NCI-H345 treated with DMSO at 0.1 percent for 48 hours (cell line): ENCODE results near the gene FOXN3.

Source experiments
- DNase-seq: peaks from one replicate; lab custom pipeline; 2025; ENCODE audit not compliant: unreplicated experiment; lab: John Stamatoyannopoulos, UW

FOXN3 gene

DNA sequence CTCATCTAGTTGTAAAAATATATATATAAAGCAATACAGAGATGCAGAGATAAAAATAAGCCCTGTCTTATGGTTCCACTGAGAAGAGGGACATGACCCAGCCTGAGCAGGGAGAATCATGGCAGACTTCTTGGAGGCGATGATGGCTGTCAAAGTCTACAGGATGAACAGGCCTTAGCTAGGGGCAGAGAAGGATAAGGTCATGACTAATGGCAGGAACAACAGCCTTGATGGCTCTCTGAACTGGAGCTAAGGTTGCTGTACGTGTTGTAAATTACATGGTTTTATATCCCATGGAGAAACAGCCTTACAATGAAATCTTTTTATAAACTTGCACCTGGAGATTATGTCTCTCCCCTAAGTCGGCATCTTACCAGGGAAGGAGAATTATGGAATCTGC, 32.4 kb downstream of the FOXN3 start:
- DNase-seq: no peak

DNA sequence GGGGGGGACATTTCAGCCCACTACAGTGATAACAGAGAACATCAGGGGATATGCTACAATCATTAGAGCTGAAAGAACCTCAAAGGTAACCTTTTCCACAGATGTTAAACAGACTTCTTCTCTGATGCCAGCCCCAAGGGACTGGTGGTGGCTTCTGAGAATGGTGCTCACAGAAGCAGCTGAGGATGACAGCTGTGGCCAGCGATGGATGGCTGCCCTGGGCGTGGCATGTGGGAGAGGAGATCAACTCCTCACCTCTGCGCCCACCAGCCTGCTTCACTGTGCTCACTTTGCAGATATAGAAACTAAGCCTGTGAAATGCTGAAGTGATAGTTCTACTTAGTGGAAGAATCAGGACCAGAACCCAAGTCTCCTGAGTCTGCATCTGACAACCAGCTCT, 33.0 kb downstream of the FOXN3 start:
- DNase-seq: no peak

DNA sequence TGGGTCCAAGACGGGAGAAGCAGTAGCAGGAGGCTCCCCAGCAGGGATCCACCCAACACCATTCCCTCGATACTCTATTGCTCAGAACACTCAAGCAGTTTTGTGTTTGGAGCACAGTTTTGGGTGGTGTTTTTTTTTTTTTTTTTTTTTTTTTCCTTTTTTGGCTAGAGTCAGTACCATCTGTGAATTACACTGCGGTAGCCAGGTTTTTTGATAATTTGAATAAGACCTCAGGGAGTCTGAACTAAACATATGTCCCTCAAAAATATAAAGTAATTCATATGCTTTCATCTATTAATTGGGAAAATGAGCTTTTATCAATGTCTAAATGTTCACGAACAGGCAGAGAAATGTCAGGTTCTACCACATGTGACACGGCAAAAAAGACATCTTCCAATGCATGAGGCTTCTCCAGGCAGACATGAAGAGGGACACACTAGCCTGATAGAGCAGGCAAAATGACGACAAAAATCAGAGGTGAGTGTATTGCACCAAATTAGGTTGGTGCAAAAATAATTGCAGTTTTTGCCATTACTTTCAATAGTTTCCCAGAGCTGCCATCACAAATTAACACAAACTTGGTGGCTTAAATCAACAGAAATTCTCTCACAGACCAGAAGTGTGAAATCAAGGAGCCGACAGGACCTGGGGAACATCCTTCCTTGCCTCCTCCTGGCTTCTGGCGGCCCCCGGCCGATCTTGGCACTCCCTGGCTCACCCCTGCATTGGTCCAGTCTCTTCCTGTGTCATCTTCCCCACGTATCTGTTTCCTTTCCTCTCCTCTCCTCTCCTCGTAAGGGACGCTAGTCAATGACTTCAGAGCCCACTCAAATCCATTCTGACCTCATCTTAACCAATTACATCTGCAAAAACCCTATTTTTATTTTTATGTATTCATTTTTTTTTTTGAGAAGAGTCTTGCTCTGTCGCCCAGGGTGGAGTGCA, 33.9 kb downstream of the FOXN3 start:
- no peak for DNase-seq

DNA sequence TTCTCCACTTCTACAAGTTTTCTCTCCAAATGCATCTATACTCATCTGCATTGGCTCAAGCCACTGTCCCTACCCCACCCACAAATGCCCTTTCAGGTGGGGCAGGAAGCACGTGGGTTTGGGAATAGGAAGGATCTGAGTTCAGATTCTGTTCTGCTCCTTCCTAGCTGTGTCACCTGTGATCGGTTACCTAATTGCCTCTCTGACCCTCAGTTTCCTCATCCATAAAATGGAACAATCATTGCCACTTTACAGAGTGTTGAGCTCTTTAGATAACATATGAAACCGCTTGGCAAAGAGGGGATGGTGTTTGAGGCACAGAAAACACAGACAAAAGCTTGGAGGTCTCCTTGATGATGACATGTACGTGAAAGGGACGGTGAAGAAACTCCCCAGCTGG, 34.5 kb downstream of the FOXN3 start:
- no peak for DNase-seq

DNA sequence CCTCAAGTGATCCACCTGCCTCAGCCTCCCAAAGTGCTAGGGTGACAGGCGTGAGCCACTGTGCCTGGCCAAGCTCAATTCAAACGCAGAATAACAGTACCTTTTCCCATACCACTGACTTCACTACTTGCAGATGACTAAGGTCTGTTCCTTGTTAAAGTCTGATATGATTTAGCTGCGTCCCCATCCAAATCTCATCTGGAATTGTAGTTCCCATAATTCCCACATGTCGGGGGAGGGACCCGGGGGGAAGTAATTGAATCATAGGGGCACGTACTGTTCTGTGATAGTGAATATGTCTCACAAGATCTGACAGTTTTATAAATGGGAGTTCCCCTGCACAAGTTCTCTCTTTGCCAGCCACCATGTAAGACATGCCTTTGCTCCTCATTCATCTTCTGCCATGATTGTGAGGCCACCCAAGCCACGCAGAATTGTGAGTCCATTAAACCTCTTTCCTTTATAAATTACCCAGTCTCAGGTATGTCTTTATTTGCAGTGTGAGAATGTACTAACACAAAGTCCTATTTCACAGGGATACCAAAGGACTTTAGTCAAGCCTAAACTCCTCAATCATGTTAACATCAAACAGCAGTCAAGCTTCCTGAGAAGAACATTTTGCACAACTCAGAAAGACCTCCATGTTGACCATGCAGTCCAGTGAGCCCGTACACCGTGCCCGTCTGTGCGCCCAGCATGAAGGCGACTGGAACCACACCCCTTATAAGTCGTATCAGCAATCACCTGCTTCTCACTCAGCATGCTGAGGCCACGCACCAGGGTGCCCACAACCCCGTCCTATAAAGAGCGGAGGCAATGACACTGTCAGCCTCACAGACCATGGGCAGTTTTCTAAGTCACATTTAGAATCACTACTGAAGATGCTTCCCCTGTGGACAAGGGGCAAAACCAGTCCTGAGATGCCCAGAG, 36.9 kb downstream of the FOXN3 start:
- no peak for DNase-seq

DNA sequence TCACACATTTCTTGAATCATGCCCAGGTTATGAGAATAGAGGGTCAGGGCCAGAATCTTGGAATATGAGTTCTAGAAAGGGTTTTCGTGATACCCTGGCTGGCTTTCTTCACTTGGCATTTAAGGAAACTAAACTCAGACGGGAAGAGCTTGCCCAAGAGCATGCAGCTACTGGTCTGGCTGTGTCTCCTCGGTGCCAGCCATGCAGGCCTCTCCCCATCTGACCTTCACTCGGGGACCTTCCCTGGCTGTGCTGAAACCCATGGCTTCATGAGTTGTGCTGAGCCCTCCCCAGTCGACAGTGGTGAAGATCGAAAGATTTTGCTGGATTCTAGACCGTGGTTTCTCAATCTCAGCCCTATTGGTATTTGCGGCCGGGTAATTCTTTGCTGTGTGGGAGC, 38.0 kb downstream of the FOXN3 start:
- no peak for DNase-seq

DNA sequence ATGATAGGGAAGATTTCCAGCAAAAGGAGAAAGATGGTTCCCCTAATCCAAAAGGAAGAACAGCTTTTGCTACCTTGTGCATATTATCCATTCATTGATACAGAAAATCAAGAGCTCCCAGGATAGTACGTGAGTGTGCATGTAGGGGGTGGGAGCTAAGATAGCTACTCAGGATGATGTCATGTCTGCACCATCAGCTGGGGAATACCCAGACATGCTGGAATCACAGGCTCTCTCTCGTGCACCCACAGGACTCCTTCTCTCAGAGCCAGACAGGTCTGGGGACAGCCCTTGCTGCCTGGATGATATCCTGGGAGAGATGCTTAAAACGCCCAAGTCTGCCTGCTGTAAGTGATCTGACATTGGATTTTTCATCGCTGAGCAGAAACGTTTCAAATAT, 38.9 kb downstream of the FOXN3 start:
- no peak for DNase-seq

DNA sequence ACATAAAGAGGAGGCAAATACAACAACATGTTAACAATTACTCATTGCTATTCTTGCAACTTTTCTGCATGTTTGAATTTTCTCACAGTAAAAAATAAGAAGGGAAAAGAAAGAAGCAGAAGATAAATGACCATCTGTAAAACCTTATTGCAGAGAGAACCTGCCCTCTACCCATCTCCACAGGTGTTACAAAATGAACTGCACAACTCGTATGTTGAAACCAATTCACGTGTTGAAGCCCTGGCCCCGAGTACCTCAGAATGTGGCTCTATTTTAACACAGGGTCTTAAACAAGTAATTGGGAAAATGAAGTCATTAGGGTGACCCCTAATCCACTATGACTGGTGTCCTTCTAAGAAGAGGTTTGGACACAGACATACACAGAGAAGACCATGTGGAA, 39.5 kb downstream of the FOXN3 start:
- no peak for DNase-seq

DNA sequence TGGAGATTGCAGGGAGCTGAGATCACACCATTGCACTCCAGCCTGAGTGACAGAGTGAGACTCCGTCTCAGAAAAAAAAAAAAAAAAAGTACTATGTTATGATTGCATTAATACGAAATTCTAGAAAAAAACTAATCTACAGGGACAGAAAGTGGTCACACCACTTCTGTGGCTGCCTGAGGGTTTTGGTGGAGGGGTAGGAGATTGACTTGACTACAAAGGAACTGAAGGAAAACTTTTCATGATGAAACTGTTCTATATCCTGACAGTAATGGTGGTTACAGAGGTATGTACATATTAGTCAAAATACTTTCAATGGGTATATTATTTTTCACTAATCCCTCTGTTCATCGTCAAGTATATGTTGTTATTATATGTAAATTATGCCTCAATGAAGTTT, 42.1 kb downstream of the FOXN3 start:
- DNase-seq: no peak

DNA sequence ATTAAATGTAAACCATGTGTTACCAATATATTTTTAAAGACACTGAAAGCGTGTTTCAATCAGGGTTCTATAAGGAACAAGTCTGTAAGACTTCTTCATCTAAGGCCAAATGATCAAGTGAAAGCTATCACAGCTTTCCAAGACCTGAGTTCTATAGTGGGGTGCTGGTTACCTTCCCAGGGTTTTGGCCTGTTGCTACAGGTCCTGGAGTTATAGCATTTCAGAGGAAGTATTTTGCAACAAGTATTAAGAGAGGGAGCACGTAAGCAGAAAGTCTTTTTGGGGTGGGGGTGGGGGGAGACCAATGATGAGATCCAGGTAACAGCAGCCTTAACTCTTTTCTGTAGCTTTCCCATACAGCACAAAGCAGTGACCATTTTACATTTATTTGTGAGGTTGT, 43.8 kb downstream of the FOXN3 start:
- no peak for DNase-seq

DNA sequence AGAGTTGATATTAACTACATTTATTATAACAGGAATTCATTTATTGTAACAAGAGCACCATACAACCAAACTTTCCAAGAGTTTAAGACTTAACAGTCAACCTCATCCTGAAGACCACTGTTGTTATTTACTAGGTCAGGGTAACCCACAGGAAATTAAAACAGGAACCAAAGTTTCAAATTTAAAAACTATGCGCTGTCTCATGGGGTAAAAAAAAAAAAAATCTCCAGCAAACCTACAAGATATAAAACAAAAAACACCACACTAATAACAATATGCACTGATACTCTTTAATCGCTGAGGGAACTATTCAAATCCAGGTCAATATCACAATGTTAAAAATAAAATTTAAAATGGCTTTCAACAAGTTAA, 44.5 kb downstream of the FOXN3 start:
- DNase-seq: no peak

DNA sequence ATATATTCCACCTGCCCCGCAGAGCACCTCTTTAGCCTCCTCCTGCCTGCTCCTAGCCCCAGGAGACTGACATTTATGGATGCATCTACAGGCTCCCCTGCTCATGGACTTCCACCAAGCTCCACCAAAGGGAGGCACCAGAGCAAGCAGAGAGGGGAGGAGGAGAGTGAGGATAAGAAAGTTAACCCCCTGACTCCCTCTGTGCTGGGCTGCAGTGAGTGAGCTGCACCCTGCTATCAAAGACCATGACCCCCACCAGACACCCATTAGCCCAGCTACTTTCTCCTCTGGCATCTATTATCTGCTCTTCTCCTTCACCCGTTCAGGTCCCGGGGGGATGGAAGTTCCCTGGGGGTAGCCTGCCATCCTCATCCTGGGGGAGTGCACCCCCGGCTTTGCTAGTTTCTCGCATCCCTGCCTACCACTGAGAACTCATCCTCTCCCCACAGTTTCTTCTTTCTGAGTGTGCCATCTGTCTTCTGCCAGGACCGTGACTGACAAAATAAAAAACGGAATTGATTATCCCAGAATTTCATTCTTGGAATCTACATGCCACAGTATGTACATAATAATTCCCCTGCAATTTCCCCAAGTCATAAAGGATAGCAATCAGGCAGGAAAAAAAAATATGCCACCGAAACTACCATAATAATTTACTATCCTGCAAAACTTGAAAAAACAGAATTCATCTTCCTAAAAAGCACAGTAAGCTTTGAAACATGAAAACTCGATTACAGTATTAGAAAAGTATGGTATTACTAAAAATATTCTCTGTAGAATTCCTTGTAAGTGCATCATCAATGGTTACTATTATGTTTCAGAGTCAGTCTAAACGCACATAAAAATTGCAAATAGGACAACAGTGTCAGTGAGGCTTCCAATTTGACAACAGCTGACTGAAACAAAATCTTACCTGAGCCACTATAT, 45.2 kb downstream of the FOXN3 start:
- no peak for DNase-seq

DNA sequence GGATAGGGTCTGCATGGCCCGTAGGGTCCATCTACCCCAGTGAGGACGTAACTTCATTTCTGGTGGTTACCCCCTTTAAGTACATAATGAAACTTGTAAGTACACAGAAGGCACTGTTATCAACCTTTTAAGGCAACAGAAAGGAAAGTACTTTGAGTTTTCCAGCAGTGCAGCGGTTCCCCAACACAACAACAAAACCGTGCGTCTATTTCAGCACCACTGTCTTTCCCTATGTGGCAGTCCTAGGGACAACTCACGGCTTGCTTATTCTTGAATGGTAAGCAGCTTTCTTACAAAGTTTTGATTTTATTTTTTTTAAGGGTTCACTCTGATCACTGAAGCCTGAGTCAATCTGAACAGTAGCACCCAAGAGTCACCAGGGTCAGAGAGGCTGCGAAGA, 46.3 kb downstream of the FOXN3 start:
- DNase-seq: no peak

DNA sequence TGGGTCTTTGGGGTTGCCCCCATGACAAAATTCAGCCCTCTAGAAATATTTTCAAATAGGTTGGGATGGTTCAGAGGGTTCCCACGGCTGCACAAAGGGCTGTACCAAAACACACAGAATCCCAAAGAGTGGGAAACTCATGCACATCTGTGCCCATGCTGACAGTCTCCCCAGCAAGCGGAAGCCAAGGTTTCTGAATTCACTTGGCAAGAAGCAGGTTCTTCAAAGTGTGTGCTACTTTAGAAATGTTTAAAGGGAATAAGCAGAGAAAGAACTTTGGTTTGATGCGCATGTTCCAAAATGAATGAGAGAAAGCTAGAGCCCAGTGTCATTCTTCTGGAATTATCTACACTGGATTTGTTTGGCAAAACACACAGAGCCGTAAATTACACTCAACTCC, 46.7 kb downstream of the FOXN3 start:
- DNase-seq: no peak

DNA sequence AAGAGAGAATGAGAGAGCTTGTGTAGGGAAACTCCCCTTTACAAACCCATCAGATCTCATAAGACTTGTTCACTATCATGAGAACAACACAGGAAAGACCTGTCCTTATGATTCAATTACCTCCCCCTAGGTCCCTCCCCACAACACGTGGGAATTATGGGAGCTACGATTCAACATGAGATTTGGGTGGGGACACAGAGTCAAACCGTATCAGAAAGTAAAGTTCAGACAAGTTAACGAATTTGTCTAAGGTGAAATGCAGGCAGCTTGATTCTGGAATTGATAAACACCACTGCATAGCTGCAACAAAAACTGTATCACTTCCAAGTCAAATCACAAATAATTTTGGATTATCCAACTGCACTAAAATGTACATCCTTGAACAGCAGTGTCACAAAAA, 47.4 kb downstream of the FOXN3 start:
- no peak for DNase-seq

DNA sequence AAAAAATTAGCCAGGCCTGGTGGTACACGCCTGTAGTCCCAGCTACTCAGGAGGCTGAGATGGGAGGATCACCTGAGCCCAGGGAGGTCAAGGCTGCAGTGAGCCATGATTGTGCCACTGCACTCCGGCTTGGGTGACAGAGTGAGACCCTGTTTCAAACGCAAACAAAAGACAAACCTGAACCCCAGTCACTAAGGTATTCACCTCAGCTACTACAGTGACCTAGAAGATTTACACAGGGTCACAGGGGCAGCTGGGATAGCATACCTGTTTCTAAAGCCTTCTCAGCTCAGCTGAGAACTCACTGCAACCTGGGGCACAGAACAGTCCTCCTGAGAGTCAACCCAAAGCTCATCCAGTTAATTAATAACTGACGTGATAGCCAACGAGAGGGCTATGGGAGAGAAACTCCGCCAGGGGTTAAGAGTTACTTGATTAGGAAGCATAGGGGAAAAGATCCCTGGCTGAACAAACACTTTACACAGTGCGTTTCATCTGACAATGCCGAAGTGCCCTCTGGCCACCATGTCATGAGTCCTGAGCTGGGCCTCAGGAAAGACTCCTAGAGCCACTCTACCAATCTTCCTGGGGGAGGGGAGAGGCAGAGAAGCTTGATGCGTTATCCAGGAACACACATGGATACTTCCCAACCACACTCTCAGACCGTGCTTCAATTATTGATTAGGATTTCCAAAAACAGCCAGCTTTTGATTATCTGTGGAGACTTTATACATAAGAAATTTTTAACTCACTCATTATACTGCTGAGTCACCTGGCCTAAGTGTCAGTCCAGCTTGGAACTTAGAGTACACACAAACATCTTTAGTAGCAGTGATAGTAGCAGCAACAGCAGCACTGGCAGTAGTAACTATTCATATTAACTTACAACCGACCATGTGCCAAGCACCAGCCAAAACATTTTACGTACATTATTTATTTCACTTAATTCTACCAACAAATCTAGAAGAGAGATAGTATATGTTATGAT, 48.2 kb downstream of the FOXN3 start:
- no peak for DNase-seq

DNA sequence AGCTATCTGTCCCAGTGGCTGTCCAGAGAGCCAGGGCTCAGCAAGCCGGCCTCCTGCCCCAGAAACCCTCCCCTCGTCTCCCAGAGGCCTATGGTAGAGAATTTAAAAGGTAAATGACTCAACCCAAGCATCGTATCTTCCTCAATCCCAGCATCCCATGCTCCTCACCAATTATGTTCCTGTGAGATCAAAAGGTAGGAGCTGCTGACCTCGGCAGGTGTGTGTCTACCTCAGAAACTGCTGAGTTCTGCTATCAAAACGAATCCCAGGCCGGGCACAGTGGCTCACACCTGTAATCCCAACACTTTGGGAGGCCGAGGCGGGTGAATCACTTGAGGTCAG, 49.3 kb downstream of the FOXN3 start:
- no peak for DNase-seq

DNA sequence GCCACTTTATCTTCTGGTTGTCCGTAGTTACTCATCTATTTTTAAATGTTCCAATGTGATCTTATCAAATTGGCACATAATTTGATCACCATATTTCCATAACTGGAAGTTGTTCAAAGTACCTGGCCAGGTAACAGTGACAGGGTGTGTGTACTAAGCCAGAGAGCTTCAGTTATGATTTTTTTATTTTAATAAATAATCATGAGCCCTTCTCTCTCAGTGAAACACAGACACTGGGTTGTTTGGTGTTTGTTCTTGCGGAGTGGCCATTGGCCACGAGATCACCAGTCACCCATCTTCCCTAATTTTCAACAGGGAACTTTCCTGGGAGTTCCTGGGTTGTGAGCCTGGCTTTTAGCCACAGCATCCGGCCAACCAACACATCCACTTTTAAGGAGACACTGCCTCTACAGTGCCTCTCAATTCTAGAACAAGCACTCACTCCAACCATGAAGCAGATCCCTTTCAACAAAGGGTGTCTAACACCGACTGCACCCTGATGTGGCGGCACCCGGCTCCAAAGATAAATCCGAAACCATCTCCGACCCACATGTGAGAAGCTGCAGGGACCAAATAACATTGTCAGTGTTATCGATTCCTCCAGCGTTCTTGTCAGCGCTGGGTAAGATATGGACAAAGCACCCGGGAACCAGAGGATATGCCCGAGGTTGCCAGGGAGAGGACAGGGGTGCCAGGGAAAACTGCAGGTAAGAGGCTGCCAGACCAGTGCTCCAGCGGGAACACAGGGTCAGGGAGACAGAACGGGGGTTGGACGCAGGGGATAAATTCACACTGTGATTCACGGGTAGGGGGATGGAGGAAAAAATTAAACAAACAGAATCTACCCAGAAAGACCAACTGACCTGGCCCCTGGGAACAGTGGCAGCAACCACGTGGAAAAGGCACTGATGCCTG, 49.9 kb downstream of the FOXN3 start:
- DNase-seq: no peak
